Measurements from ENCODE around the gene USP9X.
A peak's percentile ranks its signal among the peaks of the same experiment; 100 is the strongest.
"Not testable (repeated sequence)": the region's sequence is repeated elsewhere in the genome, so short reads cannot be mapped to it uniquely, and the experiment has no call there.

The USP9X gene

DNA sequence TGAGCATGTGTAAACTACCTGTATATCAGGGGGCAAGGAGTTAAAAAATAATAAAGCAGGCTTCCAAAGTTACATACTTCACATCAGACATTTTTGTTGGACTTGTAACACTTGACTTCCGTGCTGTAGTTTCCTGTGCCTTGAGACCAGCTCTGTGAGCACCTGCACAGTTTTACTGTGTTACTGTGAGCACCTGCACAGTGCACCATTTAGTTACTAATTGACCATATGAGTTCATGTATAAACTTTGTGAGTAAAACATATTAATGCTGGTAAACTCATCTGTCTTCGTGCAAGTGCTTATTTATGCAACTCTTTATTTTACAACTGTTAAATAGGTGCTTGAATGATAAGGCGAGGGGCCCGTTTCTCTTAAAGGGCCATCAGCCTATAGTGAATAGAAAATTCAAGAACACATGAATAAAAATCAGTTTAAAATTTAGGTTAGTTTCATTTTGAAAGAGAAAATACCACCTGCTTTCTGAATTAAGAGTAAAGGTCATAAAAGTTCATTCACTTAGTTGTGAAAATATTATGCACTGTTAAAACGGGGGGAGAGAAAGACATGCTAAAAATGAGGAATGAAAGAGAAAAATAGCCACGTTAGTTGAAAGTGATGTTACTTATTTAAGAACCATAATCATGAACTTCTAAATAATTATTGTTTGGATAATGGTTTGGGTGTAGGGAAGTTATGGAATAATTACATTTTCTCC, 42.4 kb downstream of the USP9X start:
- no peak for DNase-seq

GRCh38 chrX:41128955-41129354, 43.7 kb downstream of the USP9X start:
- no peak for DNase-seq

- no peak for DNase-seq
Observed at GRCh38 chrX:41131766-41132165, 46.5 kb downstream of the USP9X start.

DNA sequence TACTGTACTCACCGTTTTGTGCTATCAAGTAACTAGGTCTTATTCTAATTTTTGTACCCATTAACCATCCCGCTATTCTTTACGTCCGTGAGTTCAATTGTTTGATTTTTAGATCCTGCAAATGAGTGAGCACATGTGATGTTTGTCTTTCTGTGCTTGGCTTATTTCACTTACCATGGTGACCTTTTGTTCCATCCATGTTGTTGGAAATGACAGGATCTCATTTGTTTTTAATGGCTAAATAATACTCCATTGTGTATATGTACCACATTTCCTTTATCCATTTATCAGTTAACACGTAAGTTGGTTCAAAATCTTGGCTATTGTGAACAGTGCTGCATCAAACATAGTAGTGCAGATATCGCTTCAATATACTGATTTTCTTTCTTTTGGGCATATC, 48.3 kb downstream of the USP9X start:
- DNase-seq: no peak

DNA sequence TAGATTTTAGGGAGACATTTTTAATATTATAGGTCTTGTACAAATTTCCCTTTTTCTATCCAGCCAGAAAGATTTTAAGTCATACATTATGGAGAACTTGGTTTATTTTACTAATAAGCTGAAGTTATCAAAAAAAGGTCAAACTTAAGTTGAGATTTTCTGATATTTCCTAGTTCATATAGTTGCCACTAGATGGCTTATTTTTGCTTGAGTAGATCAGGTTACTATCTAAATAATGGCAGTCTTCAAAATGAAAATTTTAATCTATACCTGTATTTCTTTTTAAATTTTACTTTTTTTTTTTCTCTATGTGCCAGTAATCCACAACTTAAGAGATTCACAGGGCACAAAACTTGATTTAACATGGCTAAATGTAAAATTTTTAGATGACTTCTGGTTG, 52.3 kb downstream of the USP9X start:
- DNase-seq: no peak

DNA sequence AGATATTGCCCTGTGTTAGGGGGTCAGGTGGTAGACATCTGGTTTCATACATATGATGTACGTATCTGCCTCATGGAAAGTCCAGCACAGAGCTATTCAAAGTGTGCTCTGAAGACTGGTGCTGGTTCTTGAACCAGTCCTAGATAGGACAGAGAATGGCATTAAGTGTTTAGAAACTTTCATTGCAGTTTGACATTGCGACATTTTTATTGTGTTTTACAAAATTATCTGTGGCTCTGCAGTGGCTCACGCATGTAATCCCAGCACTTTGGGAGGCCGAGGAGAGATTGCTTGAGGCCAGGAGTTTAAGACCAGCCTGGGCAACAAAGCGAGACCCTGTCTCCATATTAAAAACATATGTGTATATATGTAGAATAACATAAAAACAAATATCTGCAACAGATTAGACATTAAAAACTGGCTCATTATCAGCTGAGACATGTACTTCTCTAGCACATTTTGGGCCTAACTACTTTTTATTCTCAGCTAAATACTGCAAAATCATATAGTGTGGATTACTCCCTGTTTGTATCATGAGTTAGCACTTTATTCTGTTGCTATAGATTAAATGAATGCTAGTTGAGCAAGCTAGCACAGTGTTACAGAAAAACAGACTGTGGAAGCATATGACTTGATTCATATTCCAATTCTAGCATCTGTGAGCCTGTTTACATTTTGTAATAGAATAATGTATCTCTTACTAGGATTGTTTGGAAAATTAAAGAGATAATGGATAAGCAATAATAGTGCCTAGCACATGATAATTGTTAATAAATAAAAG, 57.1 kb downstream of the USP9X start:
- no peak for DNase-seq

DNA sequence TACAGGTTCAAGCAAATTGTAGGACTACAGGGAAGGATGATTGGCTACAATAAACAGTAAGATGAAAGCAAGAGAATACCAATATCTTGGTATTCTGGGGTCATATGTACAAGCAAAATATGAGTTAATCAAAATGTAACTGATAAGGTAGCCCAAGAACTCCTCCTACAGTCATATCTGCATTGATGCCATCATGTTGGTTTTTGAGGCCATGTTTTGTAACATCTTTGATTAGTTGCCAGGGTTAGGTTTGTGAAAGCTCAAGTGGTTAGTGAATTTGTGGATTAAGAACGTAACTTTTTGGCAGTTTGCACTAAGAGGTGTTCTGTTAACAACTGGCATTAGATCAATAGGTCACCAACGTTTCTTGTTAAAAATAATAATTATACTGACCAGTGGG, 59.6 kb downstream of the USP9X start:
- DNase-seq: no peak

DNA sequence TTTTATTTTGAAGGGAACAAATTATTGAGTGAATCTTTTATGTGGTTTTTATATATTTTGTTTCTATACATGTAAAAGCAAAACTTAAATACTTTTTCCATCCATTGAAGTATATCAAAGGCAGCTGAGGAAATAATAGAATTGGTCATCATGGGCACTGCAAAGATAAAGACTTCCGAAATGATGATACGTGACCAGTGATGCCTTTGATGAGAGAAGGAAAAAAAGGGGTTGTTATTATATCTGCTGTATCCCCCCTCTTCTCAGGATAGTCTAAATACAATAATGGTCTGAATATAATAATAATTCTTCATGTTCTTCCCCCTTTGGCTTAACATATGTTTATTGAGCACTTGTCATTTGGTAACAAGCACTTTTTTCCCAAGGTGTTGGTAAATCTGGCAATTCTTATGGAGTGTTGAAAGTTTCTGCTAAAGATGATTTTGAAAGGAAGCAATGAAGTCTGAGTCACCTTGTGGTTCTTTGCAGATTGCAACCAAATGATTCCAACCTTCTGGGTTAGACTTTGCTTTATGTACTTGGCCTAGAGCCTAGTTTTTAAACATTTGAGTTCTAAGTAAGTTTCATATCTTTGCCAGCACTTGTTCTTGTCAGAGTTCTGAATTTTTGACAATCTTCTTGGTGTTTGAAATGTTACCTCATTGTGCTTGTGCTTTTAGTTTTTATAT, 60.8 kb downstream of the USP9X start:
- no peak for DNase-seq

GRCh38 chrX:41148553-41148952, 63.3 kb downstream of the USP9X start:
- no peak for DNase-seq

GRCh38 chrX:41150043-41150442, 64.8 kb downstream of the USP9X start:
- no peak for DNase-seq

- DNase-seq: not testable (repeated sequence)
Observed at GRCh38 chrX:41151726-41152125, 66.5 kb downstream of the USP9X start.

DNA sequence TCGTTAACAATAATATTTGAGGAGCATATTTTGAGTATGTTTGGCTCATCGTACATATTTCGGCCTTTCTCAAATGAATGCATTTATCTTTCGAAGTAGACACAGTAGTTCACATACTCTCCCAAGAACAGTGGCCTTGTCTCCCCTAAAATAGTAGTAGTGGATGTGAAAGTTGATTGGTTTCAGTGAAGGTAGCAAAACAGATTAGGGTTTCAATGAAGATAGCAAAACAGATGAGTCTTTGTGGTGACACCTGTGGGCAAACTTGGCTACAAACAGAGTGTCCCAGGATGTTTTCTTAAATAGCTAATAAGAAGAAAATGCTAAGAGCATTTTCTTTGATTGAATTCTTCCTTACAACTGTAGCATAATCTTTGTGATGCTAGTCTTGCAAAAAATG, 67.0 kb downstream of the USP9X start:
- no peak for DNase-seq

DNA sequence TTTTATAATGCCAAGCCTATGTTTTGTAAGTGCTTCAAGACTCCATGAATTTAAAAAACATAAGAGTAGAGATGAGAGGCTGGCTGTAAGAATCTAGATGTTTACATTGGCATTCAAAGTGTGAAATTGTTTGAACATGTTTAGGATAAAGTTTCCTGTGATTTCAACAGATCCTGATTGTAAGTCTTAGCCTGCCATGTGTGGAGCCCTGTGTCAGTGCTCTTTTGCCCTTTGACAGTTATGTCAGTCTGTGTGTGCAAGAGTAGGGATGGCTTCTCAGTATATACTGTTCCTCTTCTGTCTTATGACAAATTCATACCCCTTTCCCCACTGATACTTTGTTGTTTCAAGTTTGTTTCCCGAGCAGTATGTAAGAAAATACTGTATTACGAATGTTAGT, 68.2 kb downstream of the USP9X start:
- DNase-seq: no peak

GRCh38 chrX:41153957-41154356, 68.7 kb downstream of the USP9X start:
- no peak for DNase-seq

- DNase-seq: no peak
Observed at GRCh38 chrX:41164449-41164848, 79.2 kb downstream of the USP9X start.

- no peak for DNase-seq
Observed at GRCh38 chrX:41167888-41168287, 82.6 kb downstream of the USP9X start.

DNA sequence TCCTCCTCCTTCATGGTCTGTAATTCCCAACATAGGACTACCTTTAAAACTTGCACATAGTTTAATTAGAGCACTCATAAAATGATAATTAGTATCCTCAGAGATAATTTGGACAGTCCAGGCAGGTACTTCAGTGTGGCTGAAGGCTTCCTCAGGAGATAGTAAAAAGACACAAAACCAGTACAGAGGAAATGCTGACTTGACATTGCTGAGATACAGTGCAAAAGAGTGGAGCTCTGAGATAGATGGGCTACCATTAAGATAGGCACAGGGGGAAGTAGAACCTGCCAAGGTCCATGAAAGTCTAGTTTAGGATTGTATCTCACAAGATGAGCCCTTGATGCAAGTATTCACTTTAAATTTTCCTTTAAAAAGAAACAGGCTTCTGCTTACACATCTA, 91.0 kb downstream of the USP9X start:
- DNase-seq: no peak

DNA sequence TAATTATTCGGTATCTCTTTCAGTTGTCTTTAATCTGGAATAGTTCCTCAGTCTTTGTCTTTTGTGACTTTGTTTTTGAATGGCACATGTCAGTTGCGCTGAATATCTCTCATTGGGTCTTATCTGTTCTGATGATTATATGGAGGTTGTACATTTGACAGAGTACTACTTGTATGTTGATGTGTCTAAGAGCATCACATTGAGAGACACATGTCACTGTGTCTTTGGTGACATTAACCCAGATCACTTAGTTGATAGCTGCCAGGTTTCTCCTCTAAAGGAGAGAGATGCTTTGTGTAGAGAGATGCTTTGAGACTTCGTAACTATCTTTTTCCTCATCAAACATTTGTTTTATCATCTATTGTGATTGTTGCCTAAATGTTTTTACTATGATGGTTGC, 92.1 kb downstream of the USP9X start:
- no peak for DNase-seq

DNA sequence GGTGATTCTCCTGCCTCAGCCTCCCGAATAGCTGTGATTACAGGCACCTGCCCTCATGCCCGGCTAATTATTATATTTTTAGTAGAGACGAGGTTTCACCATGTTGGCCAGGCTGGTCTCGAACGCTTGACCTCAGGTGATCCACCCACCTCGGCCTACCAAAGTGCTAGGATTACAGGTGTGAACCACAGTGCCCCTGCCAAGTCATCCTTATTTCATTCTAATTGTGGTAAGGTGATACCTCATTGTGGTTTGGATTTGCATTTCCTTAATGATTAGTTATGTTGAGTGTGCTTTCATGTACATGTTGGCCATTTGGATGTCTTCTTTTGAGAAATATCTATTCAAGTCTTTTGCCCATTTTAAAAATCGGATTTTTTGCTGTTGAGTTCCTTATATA, 93.0 kb downstream of the USP9X start:
- DNase-seq: no peak

DNA sequence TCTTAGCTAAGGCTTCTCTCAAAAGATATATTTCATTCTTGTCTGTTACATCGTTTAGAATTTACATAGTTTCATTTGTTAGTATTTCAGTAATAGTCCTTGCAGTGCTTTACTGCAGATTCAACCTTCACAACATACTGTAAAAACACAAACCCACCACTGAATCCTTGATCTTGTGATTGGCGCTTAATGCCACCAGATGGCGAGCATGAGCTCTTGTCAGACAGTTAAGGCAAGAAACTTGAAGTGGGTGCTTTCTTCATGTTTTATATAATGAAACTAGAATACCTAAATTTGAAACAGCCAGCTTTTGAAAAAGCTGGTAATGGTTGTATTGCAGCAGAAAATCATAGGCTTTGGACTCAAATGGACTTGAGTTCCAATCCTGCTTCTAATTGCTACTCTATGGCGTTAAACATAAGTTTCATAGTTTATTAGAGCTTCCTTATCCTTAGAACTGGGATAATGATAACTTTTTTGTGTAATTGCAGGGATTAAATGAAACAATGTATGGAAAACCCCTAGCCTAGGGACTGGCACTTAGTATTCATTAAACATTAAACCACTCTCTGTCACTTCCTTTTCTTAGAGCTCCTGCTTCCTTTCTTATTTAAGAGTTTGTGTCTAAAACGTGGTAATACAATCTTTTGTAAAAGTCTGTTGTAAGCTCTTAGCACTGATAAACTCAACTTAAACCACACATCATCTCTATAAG, 95.1 kb downstream of the USP9X start:
- peak; percentile 46 for DNase-seq

- no peak for DNase-seq
Observed at GRCh38 chrX:41184312-41184711, 99.1 kb downstream of the USP9X start.

DNA sequence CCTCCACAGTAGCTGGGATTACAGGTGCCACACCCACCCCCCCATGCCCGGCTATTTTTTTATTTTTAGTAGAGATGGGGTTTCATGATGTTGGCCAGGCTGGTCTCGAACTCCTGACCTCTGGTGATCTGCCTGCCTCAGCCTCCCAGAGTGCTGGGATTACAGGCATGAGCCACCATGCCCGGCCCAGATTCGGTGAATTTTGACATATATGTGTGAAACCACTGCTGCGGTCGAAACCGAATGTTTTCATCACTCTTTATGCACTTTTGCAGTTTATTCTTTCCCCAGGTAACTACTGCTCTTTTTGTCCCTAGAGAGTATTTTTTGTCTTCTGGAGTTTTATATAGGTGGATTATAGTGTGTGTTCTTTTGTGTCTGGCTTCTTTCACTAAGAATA, 101.7 kb downstream of the USP9X start:
- not testable (repeated sequence) for DNase-seq

- DNase-seq: no peak
Observed at GRCh38 chrX:41189156-41189555, 103.9 kb downstream of the USP9X start.
